OCI-LY7 (cell line): ENCODE results near the gene ZNF586.

Experiments
- EZH2phosphoT487 ChIP-seq: fragments of 200-600 bp; sonication (generic); IDR thresholded peaks from 2 replicates; pipeline ENCODE4 v1.6.1; 2018; ENCODE audit warnings: low read depth, borderline replicate concordance, mild to moderate bottlenecking, mixed run types, antibody characterized with exemption, low read length, moderate library complexity, mixed read lengths
- TF ChIP-seq, protein P1 (sequence below): fragments of 200-600 bp; sonication (generic); conservative IDR thresholded peaks from 2 replicates; pipeline ENCODE4 v1.5.1; 2014; ENCODE audit warnings: mild to moderate bottlenecking, antibody characterized with exemption, low read length, moderate library complexity, mixed read lengths

DNA sequence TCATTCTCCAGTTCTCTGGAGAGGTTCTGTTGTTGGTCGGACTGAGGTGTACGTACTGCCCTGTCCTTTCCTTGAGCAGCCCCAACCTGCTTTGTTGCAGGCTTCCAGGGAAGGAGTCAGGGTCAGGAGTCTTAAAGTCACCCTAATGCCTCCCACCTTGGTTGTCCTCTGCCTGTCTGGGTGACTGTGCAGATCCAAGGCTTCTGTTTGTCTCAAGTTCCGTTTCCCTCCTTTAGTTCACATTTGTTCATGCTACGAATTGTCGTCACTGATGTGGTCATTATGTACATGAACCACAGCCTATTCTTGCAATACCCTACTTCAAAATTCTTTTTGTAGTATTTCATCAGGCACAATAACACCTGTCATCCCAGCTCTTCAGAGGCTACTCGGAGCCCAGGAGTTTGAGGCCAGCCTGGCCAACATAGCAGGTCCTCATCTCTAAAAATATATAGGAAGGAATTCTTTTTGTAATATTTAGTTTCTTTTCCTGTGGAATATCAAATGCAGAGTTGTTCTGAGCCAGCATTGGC, 7.4 kb downstream of the ZNF586 start:
- TF ChIP-seq, protein P1, sequence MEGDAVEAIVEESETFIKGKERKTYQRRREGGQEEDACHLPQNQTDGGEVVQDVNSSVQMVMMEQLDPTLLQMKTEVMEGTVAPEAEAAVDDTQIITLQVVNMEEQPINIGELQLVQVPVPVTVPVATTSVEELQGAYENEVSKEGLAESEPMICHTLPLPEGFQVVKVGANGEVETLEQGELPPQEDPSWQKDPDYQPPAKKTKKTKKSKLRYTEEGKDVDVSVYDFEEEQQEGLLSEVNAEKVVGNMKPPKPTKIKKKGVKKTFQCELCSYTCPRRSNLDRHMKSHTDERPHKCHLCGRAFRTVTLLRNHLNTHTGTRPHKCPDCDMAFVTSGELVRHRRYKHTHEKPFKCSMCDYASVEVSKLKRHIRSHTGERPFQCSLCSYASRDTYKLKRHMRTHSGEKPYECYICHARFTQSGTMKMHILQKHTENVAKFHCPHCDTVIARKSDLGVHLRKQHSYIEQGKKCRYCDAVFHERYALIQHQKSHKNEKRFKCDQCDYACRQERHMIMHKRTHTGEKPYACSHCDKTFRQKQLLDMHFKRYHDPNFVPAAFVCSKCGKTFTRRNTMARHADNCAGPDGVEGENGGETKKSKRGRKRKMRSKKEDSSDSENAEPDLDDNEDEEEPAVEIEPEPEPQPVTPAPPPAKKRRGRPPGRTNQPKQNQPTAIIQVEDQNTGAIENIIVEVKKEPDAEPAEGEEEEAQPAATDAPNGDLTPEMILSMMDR = no peak
- no peak for TF ChIP-seq EZH2phosphoT487
